ENCODE results near the gene KSR1.

KSR1 gene

GRCh38 chr17:27590864-27591263 lies 134.6 kb downstream of the KSR1 start:
- WGBS = 97% methylated on average over 3 of the region's 3 CpGs
- Histone ChIP-seq H3K9me3 (ENCODE audit: insufficient read depth, low read depth, low read length) (no peaks in the 10 kb centered on the region), H3K27ac (ENCODE audit: low read depth, low read length) (no peak overlapping the region), H3K27me3 (ENCODE audit: insufficient read depth, low read length) (no peaks in the 10 kb centered on the region), H3K4me3 (ENCODE audit: low read length) (no peak overlapping the region), H3K4me1 (ENCODE audit: insufficient read depth, low read length) (no peaks in the 10 kb centered on the region; the same call in 1 of the 2 replicates), H3K36me3 (ENCODE audit: insufficient read depth, low read length) (peaks cover 28% of the 10 kb centered on the region), H3K9ac (ENCODE audit: low read depth, low read length) (no peak overlapping the region)

- no peaks in the 10 kb centered on the region; the same call in 1 of the 2 replicates for H3K4me1 ChIP-seq (ENCODE audit: insufficient read depth, low read length)
- no peak overlapping the region for H3K27ac ChIP-seq (ENCODE audit: low read depth, low read length)
- 94% methylated on average over 2 of the region's 3 CpGs for WGBS
- H3K4me3 ChIP-seq (ENCODE audit: low read length) = no peak overlapping the region
- peaks cover 28% of the 10 kb centered on the region for H3K36me3 ChIP-seq (ENCODE audit: insufficient read depth, low read length)
- H3K9ac ChIP-seq (ENCODE audit: low read depth, low read length) = no peak overlapping the region
- no peaks in the 10 kb centered on the region for H3K27me3 ChIP-seq (ENCODE audit: insufficient read depth, low read length)
- no peaks in the 10 kb centered on the region for H3K9me3 ChIP-seq (ENCODE audit: insufficient read depth, low read depth, low read length)
Measured at GRCh38 chr17:27591986-27592385, 135.7 kb downstream of the KSR1 start.

GRCh38 chr17:27593232-27593856 lies 137.1 kb downstream of the KSR1 start:
- peaks cover 27% of the 10 kb centered on the region for H3K36me3 ChIP-seq (ENCODE audit: insufficient read depth, low read length)
- H3K9me3 ChIP-seq (ENCODE audit: insufficient read depth, low read depth, low read length) = no peaks in the 10 kb centered on the region
- H3K4me1 ChIP-seq (ENCODE audit: insufficient read depth, low read length) = no peaks in the 10 kb centered on the region; the same call in 1 of the 2 replicates
- no peak overlapping the region for H3K27ac ChIP-seq (ENCODE audit: low read depth, low read length)
- H3K27me3 ChIP-seq (ENCODE audit: insufficient read depth, low read length) = no peaks in the 10 kb centered on the region
- H3K9ac ChIP-seq (ENCODE audit: low read depth, low read length) = no peak overlapping the region
- no peak overlapping the region for H3K4me3 ChIP-seq (ENCODE audit: low read length)
- WGBS = 94% methylated on average over 9 of the region's 9 CpGs

GRCh38 chr17:27593857-27594255 lies 137.6 kb downstream of the KSR1 start:
- Histone ChIP-seq H3K27ac (ENCODE audit: low read depth, low read length) (no peak overlapping the region), H3K4me3 (ENCODE audit: low read length) (no peak overlapping the region), H3K9ac (ENCODE audit: low read depth, low read length) (no peak overlapping the region), H3K27me3 (ENCODE audit: insufficient read depth, low read length) (no peaks in the 10 kb centered on the region), H3K4me1 (ENCODE audit: insufficient read depth, low read length) (no peaks in the 10 kb centered on the region; the same call in 1 of the 2 replicates), H3K9me3 (ENCODE audit: insufficient read depth, low read depth, low read length) (no peaks in the 10 kb centered on the region), H3K36me3 (ENCODE audit: insufficient read depth, low read length) (peaks cover 27% of the 10 kb centered on the region)
- WGBS = 93% methylated on average over 3 of the region's 3 CpGs

GRCh38 chr17:27595208-27595607 lies 139.0 kb downstream of the KSR1 start:
- Histone ChIP-seq H3K4me3 (ENCODE audit: low read length) (no peak overlapping the region), H3K27me3 (ENCODE audit: insufficient read depth, low read length) (no peaks in the 10 kb centered on the region), H3K9me3 (ENCODE audit: insufficient read depth, low read depth, low read length) (no peaks in the 10 kb centered on the region), H3K27ac (ENCODE audit: low read depth, low read length) (no peak overlapping the region), H3K36me3 (ENCODE audit: insufficient read depth, low read length) (peaks cover 29% of the 10 kb centered on the region), H3K4me1 (ENCODE audit: insufficient read depth, low read length) (no peaks in the 10 kb centered on the region; the same call in 1 of the 2 replicates), H3K9ac (ENCODE audit: low read depth, low read length) (no peak overlapping the region)
- 95% methylated on average over 2 of the region's 2 CpGs for WGBS

GRCh38 chr17:27596096-27596495 lies 139.8 kb downstream of the KSR1 start:
- Histone ChIP-seq H3K27me3 (ENCODE audit: insufficient read depth, low read length) (no peaks in the 10 kb centered on the region), H3K36me3 (ENCODE audit: insufficient read depth, low read length) (peaks cover 33% of the 10 kb centered on the region), H3K4me1 (ENCODE audit: insufficient read depth, low read length) (no peaks in the 10 kb centered on the region), H3K9ac (ENCODE audit: low read depth, low read length) (no peak overlapping the region), H3K27ac (ENCODE audit: low read depth, low read length) (no peak overlapping the region), H3K4me3 (ENCODE audit: low read length) (no peak overlapping the region), H3K9me3 (ENCODE audit: insufficient read depth, low read depth, low read length) (no peaks in the 10 kb centered on the region)
- 91% methylated on average over 4 of the region's 4 CpGs for WGBS

GRCh38 chr17:27596566-27597187 lies 140.4 kb downstream of the KSR1 start:
- Histone ChIP-seq H3K27me3 (ENCODE audit: insufficient read depth, low read length) (no peaks in the 10 kb centered on the region), H3K9me3 (ENCODE audit: insufficient read depth, low read depth, low read length) (no peaks in the 10 kb centered on the region), H3K36me3 (ENCODE audit: insufficient read depth, low read length) (peaks cover 31% of the 10 kb centered on the region), H3K9ac (ENCODE audit: low read depth, low read length) (no peak overlapping the region), H3K4me1 (ENCODE audit: insufficient read depth, low read length) (no peaks in the 10 kb centered on the region), H3K27ac (ENCODE audit: low read depth, low read length) (no peak overlapping the region), H3K4me3 (ENCODE audit: low read length) (no peak overlapping the region)
- WGBS = 93% methylated on average over 9 of the region's 9 CpGs

- WGBS = 86% methylated on average over 10 of the region's 10 CpGs
- no peak overlapping the region for H3K27ac ChIP-seq (ENCODE audit: low read depth, low read length)
Measured at GRCh38 chr17:27597188-27597580, 140.9 kb downstream of the KSR1 start.

GRCh38 chr17:27597783-27598320 lies 141.6 kb downstream of the KSR1 start:
- 91% methylated on average over 5 of the region's 5 CpGs for WGBS
- H3K36me3 ChIP-seq (ENCODE audit: insufficient read depth, low read length) = peaks cover 24% of the 10 kb centered on the region
- no peaks in the 10 kb centered on the region for H3K4me1 ChIP-seq (ENCODE audit: insufficient read depth, low read length)
- no peaks in the 10 kb centered on the region for H3K9me3 ChIP-seq (ENCODE audit: insufficient read depth, low read depth, low read length)
- H3K27ac ChIP-seq (ENCODE audit: low read depth, low read length) = no peak overlapping the region
- no peaks in the 10 kb centered on the region for H3K27me3 ChIP-seq (ENCODE audit: insufficient read depth, low read length)
- no peak overlapping the region for H3K9ac ChIP-seq (ENCODE audit: low read depth, low read length)
- no peak overlapping the region for H3K4me3 ChIP-seq (ENCODE audit: low read length)

More at GRCh38 chr17:27597188-27597580, 140.9 kb downstream of the KSR1 start:
- Histone ChIP-seq H3K36me3 (ENCODE audit: insufficient read depth, low read length) (peaks cover 31% of the 10 kb centered on the region), H3K9ac (ENCODE audit: low read depth, low read length) (no peak overlapping the region), H3K4me1 (ENCODE audit: insufficient read depth, low read length) (no peaks in the 10 kb centered on the region), H3K9me3 (ENCODE audit: insufficient read depth, low read depth, low read length) (no peaks in the 10 kb centered on the region), H3K27me3 (ENCODE audit: insufficient read depth, low read length) (no peaks in the 10 kb centered on the region), H3K4me3 (ENCODE audit: low read length) (no peak overlapping the region)

- Histone ChIP-seq H3K27ac (ENCODE audit: low read depth, low read length) (no peak overlapping the region), H3K4me3 (ENCODE audit: low read length) (no peak overlapping the region), H3K9ac (ENCODE audit: low read depth, low read length) (no peak overlapping the region), H3K27me3 (ENCODE audit: insufficient read depth, low read length) (no peaks in the 10 kb centered on the region), H3K9me3 (ENCODE audit: insufficient read depth, low read depth, low read length) (no peaks in the 10 kb centered on the region), H3K36me3 (ENCODE audit: insufficient read depth, low read length) (peaks cover 18% of the 10 kb centered on the region), H3K4me1 (ENCODE audit: insufficient read depth, low read length) (no peaks in the 10 kb centered on the region)
- 89% methylated on average over 17 of the region's 17 CpGs for WGBS
Measured at GRCh38 chr17:27598337-27599050, 142.2 kb downstream of the KSR1 start.

- Histone ChIP-seq H3K36me3 (ENCODE audit: insufficient read depth, low read length) (peaks cover 34% of the 10 kb centered on the region), H3K9ac (ENCODE audit: low read depth, low read length) (no peak overlapping the region)
Measured at GRCh38 chr17:27600471-27600870, 144.2 kb downstream of the KSR1 start.

More at GRCh38 chr17:27600471-27600870, 144.2 kb downstream of the KSR1 start:
- no peak overlapping the region for H3K27ac ChIP-seq (ENCODE audit: low read depth, low read length)
- 95% methylated on average over 8 of the region's 8 CpGs for WGBS
- H3K4me3 ChIP-seq (ENCODE audit: low read length) = no peak overlapping the region
- H3K27me3 ChIP-seq (ENCODE audit: insufficient read depth, low read length) = no peaks in the 10 kb centered on the region
- no peaks in the 10 kb centered on the region for H3K4me1 ChIP-seq (ENCODE audit: insufficient read depth, low read length)
- H3K9me3 ChIP-seq (ENCODE audit: insufficient read depth, low read depth, low read length) = no peaks in the 10 kb centered on the region
